Uterus (tissue), 4 donors: ENCODE results near the gene RPP14. TPM values are rescaled to one million over a fixed set of nuclear protein-coding genes. Genes with fewer than 3 reads are reported as not detected.

Source experiments
- DNase-seq, 2 donors: peaks; one replicate each; pipeline ENCODE4 v3.0.0-alpha.2; 2019 to 2020
- H3K27ac ChIP-seq, 2 donors: fragments of 200-600 bp; sonication (generic); 1 replicate in 1 of 2; 2 replicates in 1 of 2; pipeline ENCODE4 v1.5.1; 2016 to 2018
- H3K27me3 ChIP-seq, 2 donors: fragments of 200-600 bp; sonication (generic); one replicate each; pipeline ENCODE4 v1.5.1; 2018 to 2019; ENCODE audit warnings: control low read depth in 1 of 2
- H3K36me3 ChIP-seq, 2 donors: fragments of 200-600 bp; sonication (generic); one replicate each; pipeline ENCODE4 v1.5.1; 2019; ENCODE audit warnings: control low read depth in 1 of 2
- H3K4me1 ChIP-seq, 2 donors: fragments of 200-600 bp; sonication (generic); one replicate each; pipeline ENCODE4 v1.5.1; 2018 to 2019; ENCODE audit warnings: control low read depth in 1 of 2
- H3K4me3 ChIP-seq, 2 donors: fragments of 200-600 bp; sonication (generic); 1 replicate in 1 of 2; 2 replicates in 1 of 2; pipeline ENCODE4 v1.5.1; 2018 to 2019; ENCODE audit warnings: mild to moderate bottlenecking in 1 of 2
- H3K9me3 ChIP-seq, 2 donors: fragments of 200-600 bp; sonication (generic); one replicate each; pipeline ENCODE4 v1.5.1; 2019; ENCODE audit warnings: control low read depth in 1 of 2
- POLR2A ChIP-seq, 2 donors: fragments of 450-650 bp; IDR thresholded peaks; one replicate each; pipeline ENCODE4 v1.6.1; 2016; ENCODE audit warnings: antibody characterized with exemption in 2 of 2, mild to moderate bottlenecking in 1 of 2, moderate library complexity in 1 of 2
- intact Hi-C: fragments of 100-400 bp; cut with DNase I; formaldehyde crosslinking; loops from one replicate; pipeline ENCODE4 v1.15.1; 2023; ENCODE audit warnings: low total_unique reads
- total RNA-seq, 4 donors: library from RNA; depleted of rRNA in 3 of 4; stranded (reverse); fragments of >200 nt in 3 of 4; gene quantifications; one replicate each; pipeline versions ENCODE4 v1.1.0 to v1.2.4, GENCODE V29; 2014 to 2023
- TF ChIP-seq, protein P1 (sequence below), 4 experiments: fragments of 200-600 bp in 2 of 4; fragments of 450-650 bp in 2 of 4; sonication (generic) in 2 of 4; IDR thresholded peaks; one replicate each; pipeline ENCODE4 v1.5.1; 2016 to 2019; ENCODE audit warnings: antibody characterized with exemption in 4 of 4, mild to moderate bottlenecking in 2 of 4, moderate library complexity in 1 of 4
- donor health status: DM: yes; HTN: yes; CAD: no.

RPP14 gene
- total RNA-seq, 4 donors from 2014 or later: 1.5 to 26.7 (median 9.7) TPM

DNA sequence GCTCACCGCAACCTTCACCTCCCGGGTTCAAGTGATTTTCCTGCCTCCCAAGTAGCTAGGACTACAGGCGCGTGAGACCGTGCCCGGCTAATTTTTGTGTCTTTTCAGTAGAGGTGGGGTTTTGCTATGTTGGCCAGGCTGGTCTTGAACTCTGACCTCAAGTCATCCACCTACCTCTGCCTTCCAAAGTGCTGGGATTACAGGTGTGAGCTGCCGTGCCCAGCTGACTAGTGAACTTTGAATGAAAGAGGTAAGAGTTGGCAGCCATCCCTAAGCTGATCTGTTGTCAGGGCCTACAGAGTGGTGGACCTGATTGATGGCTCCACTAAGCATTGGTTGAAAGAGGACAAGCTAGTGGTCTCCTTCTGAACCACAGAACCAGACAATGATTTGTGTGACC is 41.9 kb downstream of the RPP14 start:
- intact Hi-C loops: no loop called here
- TF ChIP-seq, protein P1, sequence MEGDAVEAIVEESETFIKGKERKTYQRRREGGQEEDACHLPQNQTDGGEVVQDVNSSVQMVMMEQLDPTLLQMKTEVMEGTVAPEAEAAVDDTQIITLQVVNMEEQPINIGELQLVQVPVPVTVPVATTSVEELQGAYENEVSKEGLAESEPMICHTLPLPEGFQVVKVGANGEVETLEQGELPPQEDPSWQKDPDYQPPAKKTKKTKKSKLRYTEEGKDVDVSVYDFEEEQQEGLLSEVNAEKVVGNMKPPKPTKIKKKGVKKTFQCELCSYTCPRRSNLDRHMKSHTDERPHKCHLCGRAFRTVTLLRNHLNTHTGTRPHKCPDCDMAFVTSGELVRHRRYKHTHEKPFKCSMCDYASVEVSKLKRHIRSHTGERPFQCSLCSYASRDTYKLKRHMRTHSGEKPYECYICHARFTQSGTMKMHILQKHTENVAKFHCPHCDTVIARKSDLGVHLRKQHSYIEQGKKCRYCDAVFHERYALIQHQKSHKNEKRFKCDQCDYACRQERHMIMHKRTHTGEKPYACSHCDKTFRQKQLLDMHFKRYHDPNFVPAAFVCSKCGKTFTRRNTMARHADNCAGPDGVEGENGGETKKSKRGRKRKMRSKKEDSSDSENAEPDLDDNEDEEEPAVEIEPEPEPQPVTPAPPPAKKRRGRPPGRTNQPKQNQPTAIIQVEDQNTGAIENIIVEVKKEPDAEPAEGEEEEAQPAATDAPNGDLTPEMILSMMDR (IDR thresholded peaks at IDR 0.05): no peak
- TF ChIP-seq POLR2A (IDR thresholded peaks at IDR 0.05): no peak
- H3K27me3 ChIP-seq: no peaks in the 10 kb centered on the region
- H3K9me3 ChIP-seq: no peaks in the 10 kb centered on the region
- no peak overlapping the region for H3K27ac ChIP-seq
- H3K36me3 ChIP-seq: no peaks in the 10 kb centered on the region
- no peak for DNase-seq
- peaks cover 0 to 5% of the 10 kb centered on the region in 2 donors for H3K4me1 ChIP-seq
- no peak overlapping the region for H3K4me3 ChIP-seq

DNA sequence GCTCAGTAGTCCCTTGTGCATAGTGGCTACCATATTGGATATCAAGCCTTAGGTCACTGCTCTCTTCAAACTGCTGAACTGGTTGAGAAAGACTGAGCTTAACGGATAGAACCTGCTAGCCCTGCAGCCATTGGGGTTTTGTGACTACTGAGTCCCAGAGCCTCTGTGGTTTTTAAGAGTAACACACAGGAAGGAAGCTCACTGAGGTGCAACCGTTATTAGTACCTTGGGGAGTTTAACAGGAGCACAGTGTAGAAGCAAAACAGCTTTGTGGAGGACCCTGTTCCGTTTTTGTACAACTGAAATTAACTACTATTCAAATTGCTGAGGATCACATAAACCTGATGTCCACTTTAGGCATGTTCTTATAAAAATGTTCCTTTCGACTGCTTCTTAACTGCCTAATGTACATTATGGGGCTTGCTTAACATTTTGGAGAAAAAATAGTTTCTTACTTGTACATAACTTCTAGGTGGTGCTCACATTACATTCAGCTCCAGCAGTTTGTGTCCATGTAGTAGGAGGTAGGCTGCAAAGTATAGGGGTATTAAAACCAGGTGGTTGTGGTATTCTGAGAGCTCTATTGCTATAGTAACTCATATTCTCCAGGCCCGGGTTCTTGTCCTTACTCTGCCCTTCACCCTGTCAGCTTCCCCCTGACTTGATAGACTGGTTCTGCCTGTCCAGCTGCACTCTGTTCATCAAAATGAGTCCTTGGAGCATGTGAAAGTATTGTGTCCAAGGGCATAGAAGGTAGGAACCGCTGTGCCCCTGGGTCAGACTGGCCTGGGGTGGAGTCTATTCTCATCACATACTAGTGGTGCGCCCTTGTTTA is 44.0 kb downstream of the RPP14 start:
- DNase-seq: no peak
- no peaks in the 10 kb centered on the region for H3K36me3 ChIP-seq
- no peak overlapping the region for H3K27ac ChIP-seq
- H3K4me3 ChIP-seq: no peak overlapping the region
- TF ChIP-seq POLR2A (IDR thresholded peaks at IDR 0.05): no peak
- no peaks in the 10 kb centered on the region for H3K9me3 ChIP-seq
- intact Hi-C loops: no loop called here
- H3K4me1 ChIP-seq: no peaks in the 10 kb centered on the region
- no peaks in the 10 kb centered on the region for H3K27me3 ChIP-seq

DNA sequence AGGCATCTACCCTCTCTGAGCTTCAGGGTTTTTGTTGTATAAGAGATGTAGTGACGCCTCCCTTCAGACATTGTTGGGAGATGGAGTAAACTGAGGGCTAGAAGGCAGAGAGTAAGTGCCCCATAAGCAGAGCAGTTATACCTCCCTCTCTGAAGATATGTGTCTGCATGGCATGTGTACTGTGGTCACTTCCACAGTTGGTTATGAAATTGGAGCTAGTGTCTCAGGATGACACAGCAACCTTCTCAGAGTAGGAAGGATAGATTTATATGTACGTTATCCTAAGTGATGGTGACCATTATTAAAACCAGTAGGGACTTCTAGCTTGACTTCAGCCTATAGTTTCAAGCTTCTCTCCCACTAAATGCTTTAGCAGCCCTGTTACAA is 44.6 kb downstream of the RPP14 start:
- DNase-seq: no peak
- intact Hi-C loops: no loop called here
- no peaks in the 10 kb centered on the region for H3K9me3 ChIP-seq
- no peaks in the 10 kb centered on the region for H3K36me3 ChIP-seq
- no peaks in the 10 kb centered on the region for H3K27me3 ChIP-seq
- no peaks in the 10 kb centered on the region for H3K4me1 ChIP-seq
- no peak for TF ChIP-seq POLR2A (IDR thresholded peaks at IDR 0.05)
- TF ChIP-seq, protein P1 (IDR thresholded peaks at IDR 0.05): no peak
- H3K27ac ChIP-seq: no peak overlapping the region
- H3K4me3 ChIP-seq: no peak overlapping the region

DNA sequence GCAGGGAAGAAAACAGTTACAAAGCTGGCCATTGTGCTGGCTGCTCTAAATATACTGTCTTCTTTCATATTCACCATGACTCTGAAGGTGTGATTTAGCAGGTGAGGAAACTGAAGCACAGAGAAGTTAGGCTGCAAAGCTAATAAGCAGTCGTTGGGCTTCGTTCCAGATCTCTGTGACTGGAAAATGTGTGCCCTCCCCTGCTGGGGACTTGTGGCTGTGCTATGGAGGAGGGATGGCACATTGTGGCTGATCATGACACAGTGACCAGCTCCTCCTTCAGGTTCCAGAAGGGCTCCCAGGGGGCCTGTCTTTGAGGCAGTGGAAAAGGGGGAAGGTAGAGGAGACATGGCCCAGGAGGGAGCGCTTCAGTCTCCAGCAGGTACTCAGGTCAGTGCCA is 45.9 kb downstream of the RPP14 start:
- no peak for DNase-seq
- no peak overlapping the region for H3K4me3 ChIP-seq
- TF ChIP-seq, protein P1 (IDR thresholded peaks at IDR 0.05): no peak
- TF ChIP-seq POLR2A (IDR thresholded peaks at IDR 0.05): no peak
- no peaks in the 10 kb centered on the region for H3K27me3 ChIP-seq
- no peaks in the 10 kb centered on the region for H3K4me1 ChIP-seq
- H3K27ac ChIP-seq: no peak overlapping the region
- H3K36me3 ChIP-seq: no peaks in the 10 kb centered on the region
- intact Hi-C loops: no loop called here
- H3K9me3 ChIP-seq: no peaks in the 10 kb centered on the region

DNA sequence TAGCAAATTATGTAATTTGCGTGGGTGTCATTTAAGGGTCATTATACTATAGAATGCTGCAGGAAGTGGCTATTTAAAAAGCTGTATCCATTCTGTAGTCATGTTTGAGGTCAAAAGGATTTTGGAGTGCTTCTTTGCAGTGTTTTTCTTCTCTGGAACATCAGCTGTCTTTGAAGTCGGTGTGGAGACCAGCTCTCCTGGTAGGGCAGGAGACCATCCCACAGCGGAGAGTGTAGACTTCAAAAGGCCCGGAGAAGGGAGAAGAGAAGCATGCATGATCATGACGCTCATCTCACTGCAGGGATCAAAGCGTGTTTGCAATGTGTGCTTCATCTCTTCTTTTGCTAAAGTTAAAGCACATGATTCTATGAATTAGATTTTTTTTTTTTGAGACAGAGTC is 46.6 kb downstream of the RPP14 start:
- Histone ChIP-seq H3K27ac (no peak overlapping the region), H3K4me3 (no peak overlapping the region), H3K9me3 (no peaks in the 10 kb centered on the region), H3K36me3 (no peaks in the 10 kb centered on the region), H3K27me3 (no peaks in the 10 kb centered on the region), H3K4me1 (no peaks in the 10 kb centered on the region)
- no peak for DNase-seq
- intact Hi-C loops: no loop called here
- TF ChIP-seq, protein P1 (IDR thresholded peaks at IDR 0.05): no peak
- no peak for TF ChIP-seq POLR2A (IDR thresholded peaks at IDR 0.05)
